HEK293 (cell line): ENCODE results near the gene PYROXD2.

ENCODE experiments used
- CTCF ChIA-PET: fragments of 350-600 bp; formaldehyde crosslinking; extraction: SDS; loops from one replicate; lab custom pipeline; 2021; ENCODE audit warnings: antibody characterized with exemption; lab: Yijun Ruan, JAX
- POLR2A ChIA-PET: fragments of 300-600 bp; formaldehyde crosslinking; extraction: SDS; loops from one replicate; lab custom pipeline; 2020; ENCODE audit warnings: antibody characterized with exemption, inconsistent platforms; lab: Yijun Ruan, JAX
- H3K27ac ChIP-seq: fragments of 200-500 bp; sonication (Bioruptor generic); 2 replicates; pipeline ENCODE4 v1.5.1; 2014; ENCODE audit warnings: low read depth, low read length, control low read depth, inconsistent platforms; ENCODE audit errors: extremely low read depth
- H3K36me3 ChIP-seq, 2 experiments: fragments of 200-500 bp in 1 of 2; sonication (Bioruptor generic) in 1 of 2; 1 replicate in 1 of 2; 2 replicates in 1 of 2; pipeline ENCODE4 v1.5.1; 2014 to 2017; ENCODE audit warnings: inconsistent platforms in 2 of 2, low read length in 2 of 2; ENCODE audit not compliant: control insufficient read depth in 2 of 2, insufficient read depth in 1 of 2
- H3K4me1 ChIP-seq: fragments of 200-500 bp; sonication (Bioruptor generic); 2 replicates; pipeline ENCODE4 v1.5.1; 2014; ENCODE audit warnings: mild to moderate bottlenecking, low read length, inconsistent platforms; ENCODE audit not compliant: control insufficient read depth, insufficient read depth
- H3K4me3 ChIP-seq: 2 replicates; pipeline ENCODE4 v1.5.1; 2011; ENCODE audit warnings: low read depth, mild to moderate bottlenecking, control low read depth, low read length, moderate library complexity
- H3K9me3 ChIP-seq: fragments of 200-500 bp; sonication (Bioruptor generic); 2 replicates; pipeline ENCODE4 v1.5.1; 2014; ENCODE audit warnings: low read depth, low read length, inconsistent platforms; ENCODE audit not compliant: control insufficient read depth, insufficient read depth
- GLIS2 ChIP-seq: fragments of 450-650 bp; formaldehyde crosslinking; IDR thresholded peaks from 2 replicates; pipeline ENCODE4 v1.5.1; 2016; ENCODE audit warnings: missing biosample characterization, missing genetic modification characterization
- HOXC10 ChIP-seq: sonication (generic); formaldehyde crosslinking; IDR thresholded peaks from 2 replicates; pipeline ENCODE4 v1.8.1; 2023; ENCODE audit warnings: mild to moderate bottlenecking, missing genetic modification reagents
- MYNN ChIP-seq: fragments of 450-650 bp; formaldehyde crosslinking; IDR thresholded peaks from 2 replicates; pipeline ENCODE4 v1.5.1; 2016; ENCODE audit warnings: missing biosample characterization, missing genetic modification characterization, borderline replicate concordance
- MZF1 ChIP-seq: fragments of 450-650 bp; formaldehyde crosslinking; IDR thresholded peaks from 2 replicates; pipeline ENCODE4 v1.5.1; 2017; ENCODE audit warnings: missing biosample characterization, missing genetic modification characterization, borderline replicate concordance
- SETDB1 ChIP-seq: IDR thresholded peaks from one replicate; pipeline ENCODE4 v1.6.1; 2017; ENCODE audit warnings: mild to moderate bottlenecking, low read length, moderate library complexity, mixed read lengths; ENCODE audit not compliant: insufficient read length
- SP3 ChIP-seq: fragments of 450-650 bp; formaldehyde crosslinking; IDR thresholded peaks from 2 replicates; pipeline ENCODE4 v1.5.1; 2016; ENCODE audit warnings: missing biosample characterization, missing genetic modification characterization
- TRIM28 ChIP-seq: IDR thresholded peaks from 2 replicates; pipeline ENCODE4 v1.6.1; 2011; ENCODE audit warnings: low read length, control low read depth, borderline replicate concordance
- ZNF214 ChIP-seq: fragments of 450-650 bp; formaldehyde crosslinking; IDR thresholded peaks from 2 replicates; pipeline ENCODE4 v1.5.1; 2017; ENCODE audit warnings: missing biosample characterization, mild to moderate bottlenecking, missing genetic modification characterization, borderline replicate concordance
- ZNF239 ChIP-seq: fragments of 450-650 bp; formaldehyde crosslinking; IDR thresholded peaks from 2 replicates; pipeline ENCODE4 v1.5.1; 2016; ENCODE audit warnings: missing biosample characterization, missing genetic modification characterization
- ZNF350 ChIP-seq: fragments of 450-650 bp; formaldehyde crosslinking; IDR thresholded peaks from 2 replicates; pipeline ENCODE4 v1.5.0; 2017; ENCODE audit warnings: missing biosample characterization, mild to moderate bottlenecking, missing genetic modification characterization
- ZNF366 ChIP-seq: fragments of 450-650 bp; formaldehyde crosslinking; conservative IDR thresholded peaks from 2 replicates; pipeline ENCODE4 v1.5.1; 2016; ENCODE audit warnings: missing biosample characterization, missing genetic modification characterization
- ZNF426 ChIP-seq: fragments of 450-650 bp; formaldehyde crosslinking; IDR thresholded peaks from 2 replicates; pipeline ENCODE4 v1.5.1; 2017; ENCODE audit warnings: missing biosample characterization, missing genetic modification characterization, mild to moderate bottlenecking, inconsistent platforms, moderate library complexity
- ZNF560 ChIP-seq: fragments of 450-650 bp; formaldehyde crosslinking; IDR thresholded peaks from 2 replicates; pipeline ENCODE4 v1.5.1; 2017; ENCODE audit warnings: missing biosample characterization, missing genetic modification characterization, borderline replicate concordance
- ZNF658 ChIP-seq: fragments of 450-650 bp; formaldehyde crosslinking; IDR thresholded peaks from 2 replicates; pipeline ENCODE4; 2016; ENCODE audit warnings: missing biosample characterization, missing genetic modification characterization
- ZNF747 ChIP-seq: fragments of 450-650 bp; formaldehyde crosslinking; IDR thresholded peaks from 2 replicates; pipeline ENCODE4 v1.5.1; 2016; ENCODE audit warnings: missing biosample characterization, missing genetic modification characterization
- ZNF830 ChIP-seq: fragments of 450-650 bp; IDR thresholded peaks from 2 replicates; pipeline ENCODE4 v1.5.0; 2018; ENCODE audit warnings: missing biosample characterization, missing genetic modification characterization, low read depth, mild to moderate bottlenecking, moderate library complexity
- TF ChIP-seq, protein P1 (sequence below): fragments of 450-650 bp; IDR thresholded peaks from 2 replicates; pipeline ENCODE4 v1.5.1; 2018; ENCODE audit warnings: missing biosample characterization, missing genetic modification characterization
- TF ChIP-seq, protein P2 (sequence below): fragments of 450-650 bp; formaldehyde crosslinking; IDR thresholded peaks from 2 replicates; pipeline ENCODE4 v1.5.1; 2016; ENCODE audit warnings: missing biosample characterization, missing genetic modification characterization
- TF ChIP-seq, protein P3 (sequence below): fragments of 450-650 bp; formaldehyde crosslinking; IDR thresholded peaks from 2 replicates; pipeline ENCODE4 v1.5.1; 2017; ENCODE audit warnings: missing biosample characterization, missing genetic modification characterization
- TF ChIP-seq, protein P4 (sequence below): fragments of 450-650 bp; formaldehyde crosslinking; IDR thresholded peaks from 2 replicates; pipeline ENCODE4 v1.5.1; 2016; ENCODE audit warnings: missing biosample characterization, missing genetic modification characterization
- TF ChIP-seq, protein P5 (sequence below): fragments of 450-650 bp; formaldehyde crosslinking; IDR thresholded peaks from 2 replicates; pipeline ENCODE4 v1.5.1; 2016; ENCODE audit warnings: missing biosample characterization, missing genetic modification characterization

The PYROXD2 gene

DNA sequence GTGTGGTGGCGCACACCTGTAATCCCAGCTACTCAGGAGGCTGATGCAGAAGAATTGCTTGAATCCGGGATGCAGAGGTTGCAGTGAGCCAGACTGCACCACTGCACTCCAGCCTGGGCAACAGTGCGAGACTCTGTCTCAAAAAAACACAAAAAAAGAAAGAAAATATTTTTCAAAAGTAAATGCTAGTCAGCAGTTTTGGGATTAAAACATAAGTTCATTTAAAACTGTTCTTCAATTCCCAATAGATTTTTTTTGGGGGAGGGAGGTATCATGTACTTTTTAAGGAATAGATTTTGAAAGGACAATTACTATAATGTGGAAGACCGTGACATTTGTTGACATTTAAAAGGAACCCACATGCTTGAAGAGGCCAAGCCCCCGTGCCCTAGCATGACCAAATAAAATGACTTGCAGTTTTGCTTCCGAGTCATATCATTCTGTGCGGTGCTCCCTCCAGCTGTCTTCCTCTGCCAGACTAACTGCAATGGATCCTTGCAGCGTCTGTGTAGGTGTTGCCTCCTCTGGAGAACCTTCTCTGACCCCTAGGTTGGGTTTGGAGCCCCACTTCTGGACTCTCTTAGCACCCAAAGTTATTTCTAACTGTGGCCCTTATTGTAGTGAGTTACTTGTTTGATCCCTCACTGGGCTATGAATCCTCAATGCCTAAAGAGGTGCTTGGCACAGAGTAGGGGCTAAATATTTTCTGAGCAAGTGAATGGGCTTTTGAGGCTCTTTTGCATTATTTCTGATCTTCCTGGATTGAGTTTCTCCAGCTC is 49.2 kb upstream of the PYROXD2 start (continued):
- TF ChIP-seq ZNF830 (tag by site-specific recombination) (no peak), MYNN (no peak), ZNF366 (tag by site-specific recombination) (no peak), HOXC10 (CRISPR knock-in tag) (no peak)
- TF ChIP-seq, all 188 proteins: peak for 0

DNA sequence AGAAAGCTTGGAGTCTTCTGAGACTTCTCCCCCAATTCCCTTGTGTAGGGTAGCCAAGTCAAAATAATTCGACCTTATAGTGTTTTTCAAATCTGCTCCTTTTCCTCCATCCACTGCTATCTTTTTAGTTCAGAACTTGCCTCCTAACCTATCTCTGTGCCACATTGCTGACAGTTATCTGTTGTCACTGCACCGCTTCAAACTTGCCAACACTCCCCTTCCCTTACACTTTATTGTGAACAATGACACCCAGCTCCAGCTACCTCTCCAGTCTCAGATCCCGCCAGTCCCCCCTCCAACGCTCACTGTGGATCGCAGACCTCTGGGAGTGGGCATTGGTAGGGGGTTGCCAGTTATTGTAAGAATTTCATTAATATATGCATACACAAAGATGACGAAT is 48.0 kb upstream of the PYROXD2 start:
- H3K4me1 ChIP-seq, result no peaks in the 10 kb centered on the region
- CTCF ChIA-PET, result interaction anchor here (0.6 kb wide), 1 partner anchor 737 kb away, joined by 3 read pairs; no protein-coding TSS in a partner anchor
- H3K27ac ChIP-seq, result no peak overlapping the region
- no peaks in the 10 kb centered on the region for H3K36me3 ChIP-seq
- no peaks in the 10 kb centered on the region for H3K9me3 ChIP-seq
- POLR2A ChIA-PET, result no interaction called here
- TF ChIP-seq, protein P1, sequence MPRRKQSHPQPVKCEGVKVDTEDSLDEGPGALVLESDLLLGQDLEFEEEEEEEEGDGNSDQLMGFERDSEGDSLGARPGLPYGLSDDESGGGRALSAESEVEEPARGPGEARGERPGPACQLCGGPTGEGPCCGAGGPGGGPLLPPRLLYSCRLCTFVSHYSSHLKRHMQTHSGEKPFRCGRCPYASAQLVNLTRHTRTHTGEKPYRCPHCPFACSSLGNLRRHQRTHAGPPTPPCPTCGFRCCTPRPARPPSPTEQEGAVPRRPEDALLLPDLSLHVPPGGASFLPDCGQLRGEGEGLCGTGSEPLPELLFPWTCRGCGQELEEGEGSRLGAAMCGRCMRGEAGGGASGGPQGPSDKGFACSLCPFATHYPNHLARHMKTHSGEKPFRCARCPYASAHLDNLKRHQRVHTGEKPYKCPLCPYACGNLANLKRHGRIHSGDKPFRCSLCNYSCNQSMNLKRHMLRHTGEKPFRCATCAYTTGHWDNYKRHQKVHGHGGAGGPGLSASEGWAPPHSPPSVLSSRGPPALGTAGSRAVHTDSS, result no peak
- TF ChIP-seq ZNF747 (tag by site-specific recombination) (no peak), ZNF239 (no peak), SP3 (tag by site-specific recombination) (no peak), ZNF214 (tag by site-specific recombination) (no peak), HOXC10 (CRISPR knock-in tag) (no peak), ZNF658 (no peak), GLIS2 (tag by site-specific recombination) (no peak), ZNF426 (tag by site-specific recombination) (no peak), TRIM28 (no peak), ZNF560 (tag by site-specific recombination) (no peak), MZF1 (tag by site-specific recombination) (no peak), SETDB1 (no peak)
- TF ChIP-seq, protein P2, sequence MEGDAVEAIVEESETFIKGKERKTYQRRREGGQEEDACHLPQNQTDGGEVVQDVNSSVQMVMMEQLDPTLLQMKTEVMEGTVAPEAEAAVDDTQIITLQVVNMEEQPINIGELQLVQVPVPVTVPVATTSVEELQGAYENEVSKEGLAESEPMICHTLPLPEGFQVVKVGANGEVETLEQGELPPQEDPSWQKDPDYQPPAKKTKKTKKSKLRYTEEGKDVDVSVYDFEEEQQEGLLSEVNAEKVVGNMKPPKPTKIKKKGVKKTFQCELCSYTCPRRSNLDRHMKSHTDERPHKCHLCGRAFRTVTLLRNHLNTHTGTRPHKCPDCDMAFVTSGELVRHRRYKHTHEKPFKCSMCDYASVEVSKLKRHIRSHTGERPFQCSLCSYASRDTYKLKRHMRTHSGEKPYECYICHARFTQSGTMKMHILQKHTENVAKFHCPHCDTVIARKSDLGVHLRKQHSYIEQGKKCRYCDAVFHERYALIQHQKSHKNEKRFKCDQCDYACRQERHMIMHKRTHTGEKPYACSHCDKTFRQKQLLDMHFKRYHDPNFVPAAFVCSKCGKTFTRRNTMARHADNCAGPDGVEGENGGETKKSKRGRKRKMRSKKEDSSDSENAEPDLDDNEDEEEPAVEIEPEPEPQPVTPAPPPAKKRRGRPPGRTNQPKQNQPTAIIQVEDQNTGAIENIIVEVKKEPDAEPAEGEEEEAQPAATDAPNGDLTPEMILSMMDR (tag by site-specific recombination), result no peak
- TF ChIP-seq, protein P3, sequence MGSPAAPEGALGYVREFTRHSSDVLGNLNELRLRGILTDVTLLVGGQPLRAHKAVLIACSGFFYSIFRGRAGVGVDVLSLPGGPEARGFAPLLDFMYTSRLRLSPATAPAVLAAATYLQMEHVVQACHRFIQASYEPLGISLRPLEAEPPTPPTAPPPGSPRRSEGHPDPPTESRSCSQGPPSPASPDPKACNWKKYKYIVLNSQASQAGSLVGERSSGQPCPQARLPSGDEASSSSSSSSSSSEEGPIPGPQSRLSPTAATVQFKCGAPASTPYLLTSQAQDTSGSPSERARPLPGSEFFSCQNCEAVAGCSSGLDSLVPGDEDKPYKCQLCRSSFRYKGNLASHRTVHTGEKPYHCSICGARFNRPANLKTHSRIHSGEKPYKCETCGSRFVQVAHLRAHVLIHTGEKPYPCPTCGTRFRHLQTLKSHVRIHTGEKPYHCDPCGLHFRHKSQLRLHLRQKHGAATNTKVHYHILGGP, result no peak
- TF ChIP-seq, all 188 proteins: peak for 0
- no peak overlapping the region for H3K4me3 ChIP-seq

DNA sequence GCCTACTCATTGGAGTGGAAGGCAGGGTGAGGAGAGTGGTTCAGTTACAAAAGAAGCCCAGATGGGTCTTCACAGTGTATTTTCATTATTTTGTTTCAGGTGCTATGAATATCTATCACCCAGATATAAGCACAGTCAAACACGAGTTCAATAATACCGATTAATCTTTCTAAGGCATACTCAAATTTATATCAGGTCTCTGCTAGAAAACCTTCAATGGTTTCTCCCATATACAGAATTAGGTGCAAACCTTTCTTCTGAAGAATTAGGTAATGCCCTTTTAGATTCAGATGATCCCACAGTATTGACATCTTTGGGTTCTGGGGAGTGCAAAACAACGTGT is 46.5 kb upstream of the PYROXD2 start:
- POLR2A ChIA-PET, result interaction anchor here (0.6 kb wide), 3 partner anchors 332 to 785 kb away, joined by 3 read pairs; no protein-coding TSS in a partner anchor
- H3K4me1 ChIP-seq, result no peaks in the 10 kb centered on the region
- TF ChIP-seq, protein P4, sequence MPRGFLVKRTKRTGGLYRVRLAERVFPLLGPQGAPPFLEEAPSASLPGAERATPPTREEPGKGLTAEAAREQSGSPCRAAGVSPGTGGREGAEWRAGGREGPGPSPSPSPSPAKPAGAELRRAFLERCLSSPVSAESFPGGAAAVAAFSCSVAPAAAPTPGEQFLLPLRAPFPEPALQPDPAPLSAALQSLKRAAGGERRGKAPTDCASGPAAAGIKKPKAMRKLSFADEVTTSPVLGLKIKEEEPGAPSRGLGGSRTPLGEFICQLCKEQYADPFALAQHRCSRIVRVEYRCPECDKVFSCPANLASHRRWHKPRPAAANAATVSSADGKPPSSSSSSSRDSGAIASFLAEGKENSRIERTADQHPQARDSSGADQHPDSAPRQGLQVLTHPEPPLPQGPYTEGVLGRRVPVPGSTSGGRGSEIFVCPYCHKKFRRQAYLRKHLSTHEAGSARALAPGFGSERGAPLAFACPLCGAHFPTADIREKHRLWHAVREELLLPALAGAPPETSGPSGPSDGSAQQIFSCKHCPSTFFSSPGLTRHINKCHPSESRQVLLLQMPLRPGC (tag by site-specific recombination), result no peak
- TF ChIP-seq ZNF350 (tag by site-specific recombination), result no peak
- TF ChIP-seq, protein P5, sequence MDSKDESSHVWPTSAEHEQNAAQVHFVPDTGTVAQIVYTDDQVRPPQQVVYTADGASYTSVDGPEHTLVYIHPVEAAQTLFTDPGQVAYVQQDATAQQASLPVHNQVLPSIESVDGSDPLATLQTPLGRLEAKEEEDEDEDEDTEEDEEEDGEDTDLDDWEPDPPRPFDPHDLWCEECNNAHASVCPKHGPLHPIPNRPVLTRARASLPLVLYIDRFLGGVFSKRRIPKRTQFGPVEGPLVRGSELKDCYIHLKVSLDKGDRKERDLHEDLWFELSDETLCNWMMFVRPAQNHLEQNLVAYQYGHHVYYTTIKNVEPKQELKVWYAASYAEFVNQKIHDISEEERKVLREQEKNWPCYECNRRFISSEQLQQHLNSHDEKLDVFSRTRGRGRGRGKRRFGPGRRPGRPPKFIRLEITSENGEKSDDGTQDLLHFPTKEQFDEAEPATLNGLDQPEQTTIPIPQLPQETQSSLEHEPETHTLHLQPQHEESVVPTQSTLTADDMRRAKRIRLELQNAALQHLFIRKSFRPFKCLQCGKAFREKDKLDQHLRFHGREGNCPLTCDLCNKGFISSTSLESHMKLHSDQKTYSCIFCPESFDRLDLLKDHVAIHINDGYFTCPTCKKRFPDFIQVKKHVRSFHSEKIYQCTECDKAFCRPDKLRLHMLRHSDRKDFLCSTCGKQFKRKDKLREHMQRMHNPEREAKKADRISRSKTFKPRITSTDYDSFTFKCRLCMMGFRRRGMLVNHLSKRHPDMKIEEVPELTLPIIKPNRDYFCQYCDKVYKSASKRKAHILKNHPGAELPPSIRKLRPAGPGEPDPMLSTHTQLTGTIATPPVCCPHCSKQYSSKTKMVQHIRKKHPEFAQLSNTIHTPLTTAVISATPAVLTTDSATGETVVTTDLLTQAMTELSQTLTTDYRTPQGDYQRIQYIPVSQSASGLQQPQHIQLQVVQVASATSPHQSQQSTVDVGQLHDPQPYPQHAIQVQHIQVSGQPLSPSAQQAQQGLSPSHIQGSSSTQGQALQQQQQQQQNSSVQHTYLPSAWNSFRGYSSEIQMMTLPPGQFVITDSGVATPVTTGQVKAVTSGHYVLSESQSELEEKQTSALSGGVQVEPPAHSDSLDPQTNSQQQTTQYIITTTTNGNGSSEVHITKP (tag by site-specific recombination), result peak; percentile 41
- TF ChIP-seq, all 188 proteins: peak for 1
- Histone ChIP-seq H3K4me3 (no peak overlapping the region), H3K36me3 (no peaks in the 10 kb centered on the region), H3K9me3 (no peaks in the 10 kb centered on the region), H3K27ac (0 out of 2 replicates have a peak overlapping the region, but pooled peaks have one; percentile 18)
- CTCF ChIA-PET, result interaction anchor here (0.7 to 0.8 kb wide), 2 partner anchors 36 to 200 kb away, joined by 3 to 5 read pairs; no protein-coding TSS in a partner anchor
